ENCODE measurements around the gene IL17C.
A peak's percentile ranks its signal among the peaks of the same experiment; 100 is the strongest.

Gene IL17C

DNA sequence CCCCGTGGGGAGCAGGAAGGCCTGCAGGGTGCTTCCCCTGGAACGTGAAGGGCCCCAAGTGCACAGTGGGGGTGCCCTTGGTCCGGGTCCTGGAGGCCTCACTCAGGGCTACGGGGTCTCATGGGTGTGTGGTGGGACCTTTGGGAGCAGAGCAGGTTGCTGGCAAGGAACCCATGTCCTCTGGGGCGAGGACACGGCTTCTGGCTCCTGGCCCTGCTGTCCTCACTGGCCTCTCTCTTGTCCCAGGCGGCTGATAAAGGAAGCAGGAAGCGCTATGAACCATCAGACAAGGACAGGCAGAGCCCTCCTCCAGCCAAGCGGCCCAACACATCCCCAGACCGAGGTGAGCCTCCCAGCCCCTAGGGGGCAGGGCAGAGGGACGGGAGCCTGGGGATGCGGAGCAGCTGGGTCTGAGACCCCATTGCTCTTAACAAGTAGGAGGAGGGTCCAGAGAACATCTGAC, 9.8 kb upstream of the IL17C start:
- DNase-seq = no peak

DNA sequence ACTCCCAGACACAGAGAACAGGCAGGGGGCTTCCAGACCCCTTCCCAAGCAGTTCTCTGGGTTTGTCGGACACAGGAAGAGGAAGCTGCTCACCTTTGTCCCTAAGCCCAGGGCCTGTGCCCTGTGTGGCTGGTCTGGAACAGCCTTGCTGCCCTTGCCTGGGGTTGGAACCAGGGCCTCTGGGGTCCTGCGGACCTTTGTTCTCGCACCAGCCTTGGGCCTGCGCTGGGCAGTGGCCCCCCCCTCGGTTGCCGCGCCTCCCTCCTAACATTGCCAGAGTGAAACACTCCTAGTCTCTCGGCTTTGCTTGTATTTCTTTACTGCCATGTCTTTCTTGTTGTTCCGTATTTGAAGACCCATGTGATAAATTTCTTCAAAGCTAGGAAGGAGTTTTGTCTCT, 8.5 kb upstream of the IL17C start:
- no peak for DNase-seq

- no peak for DNase-seq
Observed at GRCh38 chr16:88630433-88630832, 7.9 kb upstream of the IL17C start.

DNA sequence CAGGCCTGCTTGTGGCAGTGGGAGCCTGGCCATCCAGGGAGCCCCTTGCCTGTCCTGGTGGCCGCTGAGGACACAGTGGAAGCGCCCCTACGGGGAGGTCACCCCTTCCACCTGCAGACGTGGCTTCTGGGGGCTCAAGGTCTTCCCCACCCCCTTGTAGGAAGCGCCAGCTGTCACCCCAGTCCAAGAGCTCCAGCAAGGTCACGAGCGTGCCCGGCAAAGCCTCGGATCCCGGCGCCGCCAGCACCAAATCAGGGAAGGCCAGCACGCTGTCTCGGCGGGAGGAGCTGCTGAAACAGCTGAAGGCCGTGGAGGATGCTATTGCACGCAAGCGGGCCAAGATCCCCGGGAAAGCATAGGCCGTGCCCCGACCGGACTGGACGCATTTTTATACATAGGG, 7.4 kb upstream of the IL17C start:
- DNase-seq = no peak

- no peak for DNase-seq
Observed at GRCh38 chr16:88631384-88631783, 7.0 kb upstream of the IL17C start.

DNA sequence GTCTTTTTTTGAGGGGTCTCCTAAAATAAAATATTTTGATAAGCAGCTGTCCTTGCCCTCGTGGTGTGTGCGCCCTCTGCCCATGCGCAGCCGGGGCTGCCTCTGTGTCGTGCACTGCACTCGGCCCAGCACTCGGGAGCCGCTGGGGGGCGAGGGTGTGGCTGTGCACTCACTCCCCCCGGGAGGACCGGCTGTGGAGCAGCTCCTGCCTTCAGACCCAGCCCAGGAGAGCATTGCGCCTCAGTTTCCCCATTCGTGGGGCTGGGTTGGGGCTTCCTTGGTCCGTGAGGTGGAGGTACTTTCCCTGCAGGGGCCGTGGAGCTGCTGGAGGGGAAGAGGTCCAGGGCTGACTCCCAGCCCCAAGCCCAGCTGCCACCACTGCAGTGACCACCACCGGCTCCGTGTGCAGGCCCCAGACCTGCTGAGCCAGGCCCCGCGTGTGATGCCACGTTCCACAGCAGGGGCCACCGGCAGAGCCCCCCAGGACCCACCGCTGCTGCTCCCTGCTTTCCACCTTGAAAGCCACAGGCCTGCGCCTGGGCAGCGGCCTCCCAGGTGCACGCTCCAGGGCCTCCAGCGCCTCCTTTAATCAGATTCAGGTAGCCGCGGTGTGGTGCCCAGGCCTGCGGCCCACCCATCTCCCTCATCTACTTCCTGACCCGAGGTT, 6.3 kb upstream of the IL17C start:
- DNase-seq = no peak

DNA sequence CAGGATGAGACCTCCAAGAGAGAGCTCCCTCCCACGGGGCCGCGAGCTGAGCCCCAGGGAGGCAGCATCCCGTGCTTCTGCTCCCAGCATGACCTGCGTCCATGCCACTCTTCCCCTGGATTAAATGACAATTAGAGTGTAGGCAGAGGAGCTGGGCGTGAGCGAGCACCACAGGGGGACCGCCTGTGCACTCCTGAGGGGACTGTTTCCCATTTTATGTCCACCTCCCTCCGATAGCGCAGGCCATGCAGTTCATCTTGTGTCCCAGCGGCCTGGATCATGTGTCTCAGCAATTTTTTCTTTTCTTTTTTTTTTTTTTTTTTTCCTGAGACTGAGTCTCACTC, 5.8 kb upstream of the IL17C start:
- DNase-seq = no peak

GRCh38 chr16:88633684-88634140, 4.7 kb upstream of the IL17C start:
- DNase-seq = no peak

- DNase-seq = peak; percentile 41
Observed at GRCh38 chr16:88634141-88634993, 4.0 kb upstream of the IL17C start.

- no peak for DNase-seq
Observed at GRCh38 chr16:88634994-88635670, 3.2 kb upstream of the IL17C start.

DNA sequence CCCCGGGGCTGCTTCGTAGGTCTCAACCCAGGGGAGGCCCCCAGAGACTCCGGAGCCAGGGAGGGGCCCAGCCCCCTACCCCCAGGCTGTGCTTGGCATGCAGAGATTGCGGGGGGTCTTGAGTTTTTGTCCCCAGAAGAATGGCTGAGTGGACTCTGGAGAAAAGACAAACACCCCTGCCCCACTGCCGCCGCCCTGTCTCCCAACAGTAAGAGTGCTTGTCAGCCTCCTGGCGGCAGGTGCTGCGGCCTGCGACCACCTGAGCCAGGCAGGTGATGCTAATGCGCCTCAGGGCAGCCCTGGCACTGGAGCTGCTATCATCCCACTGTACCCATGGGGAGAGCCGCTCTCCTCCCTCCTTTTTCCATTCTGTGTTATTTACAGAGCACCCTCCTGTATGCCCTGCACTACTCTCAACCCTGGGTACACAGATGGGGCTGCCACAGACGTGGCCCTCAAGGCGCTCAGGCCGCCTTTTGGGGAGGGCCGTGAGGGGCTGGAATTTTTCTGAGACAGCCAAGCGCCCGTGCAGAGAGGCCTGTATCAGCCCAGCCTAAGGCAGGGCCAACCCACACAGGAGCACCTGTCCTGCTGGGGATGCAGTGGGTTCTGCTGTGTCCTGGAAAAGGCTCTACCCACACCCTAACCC, 2.6 kb upstream of the IL17C start:
- DNase-seq = no peak

DNA sequence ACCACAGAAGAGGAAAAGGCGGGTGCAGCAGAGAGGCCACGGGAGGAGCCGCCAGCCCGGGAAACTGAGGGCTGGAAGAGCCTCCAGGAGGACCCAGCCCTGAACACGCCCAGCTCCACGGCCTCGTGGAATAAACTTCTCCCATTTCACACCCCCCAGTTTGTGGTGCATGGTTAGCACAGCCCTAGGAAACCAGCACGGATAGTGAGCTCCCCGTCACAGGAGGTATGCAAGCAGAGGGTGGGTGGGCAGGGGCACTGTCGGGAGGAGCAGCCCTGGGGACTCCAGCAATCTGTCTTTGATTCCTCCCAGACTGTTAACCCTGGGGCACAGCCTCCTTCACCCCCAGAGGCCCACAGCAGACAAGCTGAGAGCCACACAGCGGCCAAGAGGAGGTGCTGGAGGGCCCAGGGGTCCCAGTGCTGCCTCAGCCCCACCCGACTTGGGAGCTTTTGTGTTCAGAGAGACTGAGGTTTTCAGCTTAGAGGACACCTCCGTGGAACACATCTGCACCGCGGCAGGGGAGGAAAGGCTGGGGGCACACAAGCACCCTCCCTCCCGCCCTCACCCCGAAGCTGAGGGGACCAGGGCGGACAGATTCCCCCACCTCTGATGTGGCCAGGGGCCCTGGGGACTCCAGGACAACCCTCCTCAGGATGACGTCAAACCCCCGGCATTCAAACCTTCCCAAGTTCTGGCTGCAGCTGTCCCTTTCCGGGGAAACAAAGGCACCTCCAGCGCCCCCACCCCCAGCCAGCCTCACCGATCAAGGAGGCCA, 1.7 kb upstream of the IL17C start:
- DNase-seq = no peak

GRCh38 chr16:88639231-88640038, 1.1 kb downstream of the IL17C start:
- DNase-seq = no peak

- DNase-seq = no peak
Observed at GRCh38 chr16:88640039-88640495, 1.7 kb downstream of the IL17C start.

DNA sequence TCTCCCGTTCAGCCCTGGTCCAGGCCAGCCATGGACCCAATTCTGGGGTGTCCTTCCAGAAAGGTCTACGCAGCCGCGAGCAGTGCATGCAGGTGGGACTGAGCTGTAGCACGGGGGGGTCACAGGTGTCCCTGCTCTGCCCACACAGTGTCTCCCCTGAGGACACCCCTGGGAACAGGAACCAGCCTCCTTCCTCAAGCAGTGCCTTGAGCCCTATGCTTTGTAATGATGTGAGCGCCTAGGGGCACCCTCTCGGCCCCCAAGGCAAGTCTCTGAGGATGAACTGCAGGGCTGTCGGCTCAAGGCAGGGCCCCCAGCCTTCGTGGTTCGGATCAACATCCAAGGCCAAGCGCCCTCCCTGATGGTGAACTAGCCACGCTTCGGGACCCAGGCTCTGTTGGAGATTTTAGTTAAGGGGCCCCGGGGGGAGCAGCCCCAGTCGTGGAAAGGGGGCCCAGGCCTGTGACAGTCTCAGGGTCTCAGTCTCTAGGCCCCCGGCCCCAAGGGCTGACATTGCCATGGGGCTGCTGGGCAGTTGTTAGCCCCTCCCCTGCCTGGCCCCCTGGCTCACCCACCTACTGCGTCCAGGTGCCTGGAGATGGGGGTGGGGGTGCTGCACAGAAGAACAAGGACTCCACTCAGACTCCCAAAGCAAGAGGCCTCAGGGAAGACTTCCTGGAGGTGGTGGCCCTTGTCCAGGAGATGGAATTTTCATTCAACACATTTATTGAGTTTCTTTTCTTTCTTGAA, 2.3 kb downstream of the IL17C start:
- no peak for DNase-seq

DNA sequence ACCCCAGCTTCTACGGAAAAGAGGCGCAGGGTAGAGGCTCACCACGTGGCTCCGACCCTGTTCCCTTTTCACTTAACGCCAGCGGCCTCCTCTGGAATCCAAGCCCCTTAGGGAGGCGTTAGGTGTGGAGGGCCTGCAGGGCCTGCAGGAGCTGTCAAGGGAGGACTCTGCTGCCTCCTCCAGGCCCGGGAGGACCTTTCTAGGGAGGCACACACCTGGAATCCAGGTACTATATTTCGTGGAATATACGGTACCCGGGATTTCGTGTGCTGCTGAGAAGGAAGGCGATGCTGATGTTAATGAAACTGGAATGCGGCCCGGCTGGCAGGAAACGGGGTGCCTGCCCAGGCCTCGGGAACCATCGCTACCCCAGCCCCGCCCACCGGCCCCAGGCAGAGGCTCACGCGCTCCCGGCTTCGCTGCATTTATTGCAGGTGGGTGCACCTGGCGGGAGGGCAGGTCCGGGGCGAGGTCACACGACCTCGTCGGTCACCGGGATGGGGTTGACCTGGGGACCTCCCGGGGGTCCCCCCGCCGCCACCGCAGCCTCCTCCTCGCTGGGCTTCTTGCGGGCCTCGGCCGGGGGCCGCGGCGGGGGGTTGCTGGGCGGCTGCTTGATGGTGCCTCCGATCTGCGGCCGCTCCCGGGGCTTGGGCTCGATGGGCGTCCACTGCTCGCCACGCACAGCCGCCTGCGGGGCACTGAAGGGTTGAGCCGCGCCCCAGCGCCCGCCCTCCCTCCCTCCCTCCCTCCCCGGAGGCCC, 4.7 kb downstream of the IL17C start:
- DNase-seq = no peak

GRCh38 chr16:88643644-88643932, 5.2 kb downstream of the IL17C start:
- DNase-seq = no peak

DNA sequence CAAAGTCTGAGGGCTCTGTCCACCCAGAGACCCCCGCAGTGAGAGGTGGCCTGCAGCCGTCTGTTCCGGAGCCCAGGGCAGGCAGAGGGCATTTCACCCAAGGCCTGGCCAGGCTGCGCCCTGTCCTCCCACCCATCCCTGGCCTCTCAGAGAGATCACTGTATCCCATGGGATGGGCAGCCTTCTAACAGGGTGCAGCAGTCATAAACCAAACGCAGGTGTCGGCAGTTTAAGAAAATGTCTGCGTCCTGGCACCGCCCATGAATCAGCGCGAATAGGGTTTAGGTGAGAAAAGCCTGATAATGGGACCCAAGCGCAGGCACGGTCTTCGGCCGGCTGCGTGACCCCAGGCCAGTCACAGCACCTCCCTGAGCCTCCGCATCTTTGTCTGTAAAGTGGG, 7.1 kb downstream of the IL17C start:
- DNase-seq = no peak

DNA sequence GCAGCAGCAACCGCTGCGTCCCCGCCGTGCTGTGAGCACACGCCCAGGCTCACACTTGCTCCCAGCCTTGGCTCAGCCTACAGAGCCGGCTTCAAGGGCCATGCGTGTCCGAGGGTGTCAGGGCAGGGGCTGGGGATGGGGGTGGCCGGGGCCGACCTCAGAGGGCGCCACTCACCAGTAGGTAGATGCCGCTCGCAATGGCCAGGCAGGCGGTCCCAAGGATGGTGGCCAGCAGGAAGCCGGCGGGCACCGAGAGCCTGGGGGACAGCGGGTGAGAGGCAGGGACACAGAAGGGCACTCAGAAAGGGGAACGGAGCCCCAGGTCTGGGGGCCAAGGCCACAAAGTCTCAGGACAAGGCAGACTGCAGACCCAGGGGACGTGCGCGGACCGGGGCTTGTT, 7.6 kb downstream of the IL17C start:
- no peak for DNase-seq

DNA sequence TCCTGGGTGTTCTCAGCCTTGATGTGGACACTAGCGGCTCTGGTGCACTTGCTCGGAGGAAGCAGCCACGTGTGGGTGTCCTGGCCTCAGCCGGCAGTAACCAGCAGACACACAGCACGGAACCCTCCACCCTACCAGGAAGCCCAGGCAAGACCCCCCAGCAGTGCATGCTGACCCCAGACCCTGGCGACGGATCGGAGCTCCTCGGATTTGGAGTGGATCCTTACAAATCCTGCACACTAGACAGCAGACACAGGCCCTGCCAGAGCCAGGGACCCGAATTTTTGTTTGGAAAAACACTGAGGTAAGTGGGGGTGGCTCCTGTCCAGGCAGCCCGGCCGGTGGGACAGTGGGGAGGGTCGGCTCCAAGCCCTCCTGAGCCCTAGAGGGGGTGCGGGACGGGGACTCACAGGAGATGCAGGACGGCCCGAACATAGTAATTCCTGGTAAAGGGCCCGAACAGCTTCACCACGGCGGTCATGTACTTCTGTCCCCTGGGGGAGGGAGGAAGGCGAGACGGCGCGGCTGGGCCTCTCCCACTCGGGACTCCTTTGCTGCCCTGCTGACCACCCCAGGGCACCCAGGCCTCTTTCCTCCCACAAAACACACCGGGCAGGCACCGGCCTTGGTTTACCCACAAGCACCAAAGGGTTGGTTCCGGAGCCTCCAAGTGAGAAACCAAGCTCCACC, 8.1 kb downstream of the IL17C start:
- no peak for DNase-seq
